OCI-LY3 (cell line): ENCODE measurements around the gene ZNF283.

ENCODE experiments used
- H2AFZ ChIP-seq: fragments of 200-600, 300-600 bp; shearing (Covaris generic); 2 replicates; pipeline ENCODE4 v1.6.0; 2014; ENCODE audit warnings: antibody characterized with exemption, low read depth, low read length
- H3K27ac ChIP-seq: fragments of 200-600, 300-600 bp; sonication (generic); 2 replicates; pipeline ENCODE4 v1.5.1; 2014; ENCODE audit warnings: mild to moderate bottlenecking, low read length, moderate library complexity, mixed read lengths
- H3K27me3 ChIP-seq: fragments of 200-600, 300-600 bp; sonication (generic); 2 replicates; pipeline ENCODE4 v1.6.1; 2014; ENCODE audit warnings: low read depth, low read length, mixed read lengths
- H3K36me3 ChIP-seq: fragments of 200-600, 300-600 bp; sonication (generic); replicated peaks from 2 replicates; pipeline ENCODE3; 2014; ENCODE audit warnings: low read depth, low read length, mixed read lengths
- H3K4me1 ChIP-seq: fragments of 300-600, 200-600 bp; sonication (generic); 2 replicates; pipeline ENCODE4 v1.6.1; 2014; ENCODE audit warnings: low read length, mixed read lengths
- H3K4me2 ChIP-seq: fragments of 200-600, 300-600 bp; sonication (generic); 2 replicates; pipeline ENCODE4 v1.6.1; 2014; ENCODE audit warnings: low read length, mixed read lengths
- H3K4me3 ChIP-seq: fragments of 300-600, 200-600 bp; sonication (generic); 2 replicates; pipeline ENCODE4 v1.5.1; 2014; ENCODE audit warnings: antibody characterized with exemption, mild to moderate bottlenecking, low read length, moderate library complexity
- H3K79me2 ChIP-seq: fragments of 300-600, 200-600 bp; shearing (Covaris generic); 2 replicates; pipeline ENCODE4 v1.6.1; 2014; ENCODE audit warnings: mild to moderate bottlenecking, low read length, mixed read lengths
- H3K9ac ChIP-seq: fragments of 300-600, 200-600 bp; shearing (Covaris generic); 2 replicates; pipeline ENCODE4 v1.6.0; 2014; ENCODE audit warnings: mild to moderate bottlenecking, low read length, moderate library complexity
- H3K9me3 ChIP-seq: fragments of 200-600, 300-600 bp; shearing (Covaris generic); 2 replicates; pipeline ENCODE4 v1.6.1; 2014; ENCODE audit warnings: low read length, mixed read lengths; ENCODE audit not compliant: insufficient read depth
- H4K20me1 ChIP-seq: fragments of 200-600, 300-600 bp; sonication (generic); 2 replicates; pipeline ENCODE4 v1.6.1; 2016; ENCODE audit warnings: low read length, mixed read lengths; ENCODE audit not compliant: insufficient read depth
- CTCF ChIP-seq: fragments of 200-600, 300-600 bp; sonication (generic); IDR thresholded peaks from 2 replicates; pipeline ENCODE4 v1.5.1; 2014; ENCODE audit warnings: antibody characterized with exemption, low read length, low read depth
- EZH2phosphoT487 ChIP-seq: fragments of 200-600 bp; shearing (Covaris generic); IDR thresholded peaks from 2 replicates; pipeline ENCODE4 v1.6.1; 2018; ENCODE audit warnings: antibody characterized with exemption, mixed run types, low read depth

The ZNF283 gene

DNA sequence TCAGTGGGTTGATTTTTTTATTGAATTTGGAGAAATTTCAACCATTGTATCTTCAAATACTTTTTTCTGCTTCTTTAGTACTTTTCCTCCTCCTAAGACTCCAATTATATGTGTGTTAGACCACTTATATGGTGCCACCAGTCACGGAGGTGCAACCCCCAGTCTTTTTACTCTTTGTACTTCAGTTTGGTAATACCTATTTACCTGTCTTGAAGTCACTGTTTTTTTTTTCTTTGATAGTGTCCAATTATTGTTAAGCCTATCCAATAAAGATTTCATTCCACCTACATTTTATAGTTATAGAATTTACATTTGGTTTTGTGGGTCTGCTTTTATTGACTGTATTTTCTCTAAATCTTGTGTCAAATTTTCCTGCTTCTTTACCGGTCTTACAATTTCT lies 14.9 kb downstream of the ZNF283 start:
- Histone ChIP-seq H3K27ac (no peak overlapping the region), H3K9me3 (peaks cover 35% of the 10 kb centered on the region), H4K20me1 (no peaks in the 10 kb centered on the region), H3K79me2 (no peaks in the 10 kb centered on the region), H3K36me3 (peaks cover 12% of the 10 kb centered on the region), H3K4me3 (no peak overlapping the region), H2AFZ (no peak overlapping the region), H3K4me2 (no peak overlapping the region), H3K27me3 (no peaks in the 10 kb centered on the region), H3K9ac (no peak overlapping the region), H3K4me1 (no peaks in the 10 kb centered on the region)
- TF ChIP-seq EZH2phosphoT487: no peak
- no peak for TF ChIP-seq CTCF

- no peak overlapping the region for H3K27ac ChIP-seq
- H3K4me2 ChIP-seq: no peak overlapping the region
- TF ChIP-seq EZH2phosphoT487 (no peak), CTCF (no peak)
- no peaks in the 10 kb centered on the region for H3K79me2 ChIP-seq
- H3K4me3 ChIP-seq: no peak overlapping the region
- H4K20me1 ChIP-seq: no peaks in the 10 kb centered on the region
- H2AFZ ChIP-seq: no peak overlapping the region
- H3K27me3 ChIP-seq: no peaks in the 10 kb centered on the region
- H3K4me1 ChIP-seq: no peaks in the 10 kb centered on the region
- peaks cover 51% of the 10 kb centered on the region for H3K9me3 ChIP-seq
- H3K9ac ChIP-seq: no peak overlapping the region
- peaks cover 7% of the 10 kb centered on the region for H3K36me3 ChIP-seq
Measured at GRCh38 chr19:43847246-43847645, 20.1 kb downstream of the ZNF283 start.

DNA sequence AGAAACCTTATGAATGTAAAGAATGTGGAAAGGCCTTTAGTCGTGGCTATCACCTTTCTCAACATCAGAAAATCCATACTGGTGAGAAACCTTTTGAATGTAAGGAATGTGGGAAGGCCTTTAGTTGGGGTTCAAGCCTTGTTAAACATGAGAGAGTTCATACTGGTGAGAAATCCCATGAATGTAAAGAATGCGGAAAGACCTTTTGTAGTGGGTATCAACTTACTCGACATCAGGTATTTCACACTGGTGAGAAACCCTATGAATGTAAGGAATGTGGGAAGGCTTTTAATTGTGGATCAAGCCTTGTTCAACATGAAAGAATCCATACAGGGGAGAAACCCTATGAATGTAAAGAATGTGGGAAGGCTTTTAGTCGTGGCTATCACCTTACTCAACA lies 20.8 kb downstream of the ZNF283 start:
- Histone ChIP-seq H3K4me3 (no peak overlapping the region), H3K9ac (no peak overlapping the region), H3K79me2 (no peaks in the 10 kb centered on the region), H3K9me3 (peaks cover 51% of the 10 kb centered on the region), H4K20me1 (no peaks in the 10 kb centered on the region), H3K27me3 (no peaks in the 10 kb centered on the region), H3K4me2 (no peak overlapping the region), H3K4me1 (no peaks in the 10 kb centered on the region), H2AFZ (no peak overlapping the region), H3K27ac (no peak overlapping the region), H3K36me3 (peaks cover 4% of the 10 kb centered on the region)
- TF ChIP-seq CTCF: no peak
- no peak for TF ChIP-seq EZH2phosphoT487

- H3K9me3 ChIP-seq: peaks cover 51% of the 10 kb centered on the region
- H3K36me3 ChIP-seq: peaks cover 4% of the 10 kb centered on the region
- H3K27ac ChIP-seq: no peak overlapping the region
- H3K4me2 ChIP-seq: no peak overlapping the region
- no peaks in the 10 kb centered on the region for H3K27me3 ChIP-seq
- H3K4me3 ChIP-seq: no peak overlapping the region
- H3K9ac ChIP-seq: no peak overlapping the region
- no peaks in the 10 kb centered on the region for H3K79me2 ChIP-seq
- no peaks in the 10 kb centered on the region for H3K4me1 ChIP-seq
- no peak overlapping the region for H2AFZ ChIP-seq
- H4K20me1 ChIP-seq: no peaks in the 10 kb centered on the region
- TF ChIP-seq CTCF (no peak), EZH2phosphoT487 (no peak)
Measured at GRCh38 chr19:43848821-43849220, 21.7 kb downstream of the ZNF283 start.
